RPMI8226 (cell line): Measurements from ENCODE around the gene YPEL3.
"Not testable (repeated sequence)": the region's sequence is repeated elsewhere in the genome, so short reads cannot be mapped to it uniquely, and the experiment has no call there.

Experiments used
- DNase-seq: peaks from one replicate; pipeline ENCODE4 v3.0.0-alpha.2; 2015

Gene YPEL3

GRCh38 chr16:30116291-30117207, 20.5 kb upstream of the YPEL3 start:
- no peak for DNase-seq

GRCh38 chr16:30115238-30115637, 19.2 kb upstream of the YPEL3 start:
- DNase-seq, result peak; percentile 99

- DNase-seq, result not testable (repeated sequence)
These were observed 18.8 kb upstream of the YPEL3 start for GRCh38 chr16:30114833-30115232.

DNA sequence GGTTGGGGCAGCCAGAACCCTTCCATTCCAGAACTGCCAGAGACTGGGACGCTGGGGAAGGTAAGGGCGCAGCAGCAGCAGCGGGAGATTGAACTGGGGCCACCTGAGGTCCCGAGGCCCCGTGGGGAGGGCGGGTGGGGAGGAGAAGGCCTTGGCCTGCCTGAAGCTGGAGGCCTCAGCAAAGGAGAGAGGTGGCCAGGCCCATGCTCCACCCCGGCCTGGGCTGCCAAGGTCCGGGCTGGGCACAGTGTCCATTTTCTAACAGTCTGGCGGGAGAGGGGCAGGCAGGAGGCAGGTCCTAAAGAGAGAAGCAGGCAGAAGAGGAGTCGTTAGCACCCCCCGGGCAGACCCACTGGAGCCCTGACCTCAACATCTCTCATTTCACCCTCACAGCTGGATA, 18.4 kb upstream of the YPEL3 start:
- DNase-seq, result no peak

- DNase-seq, result no peak
These were observed 17.8 kb upstream of the YPEL3 start for GRCh38 chr16:30113711-30114333.

GRCh38 chr16:30113031-30113710, 17.2 kb upstream of the YPEL3 start, which contains the start of gene GDPD3:
Gene GDPD3, minus strand, starts transcription at chr16:30113537. Its CDS starts 59 bp downstream, at chr16:30113478.
- peak; percentile 77 for DNase-seq

GRCh38 chr16:30112197-30113030, 16.4 kb upstream of the YPEL3 start:
- DNase-seq, result no peak

GRCh38 chr16:30110661-30111060, 14.6 kb upstream of the YPEL3 start:
- no peak for DNase-seq

GRCh38 chr16:30108059-30108850, 12.2 kb upstream of the YPEL3 start:
- no peak for DNase-seq

DNA sequence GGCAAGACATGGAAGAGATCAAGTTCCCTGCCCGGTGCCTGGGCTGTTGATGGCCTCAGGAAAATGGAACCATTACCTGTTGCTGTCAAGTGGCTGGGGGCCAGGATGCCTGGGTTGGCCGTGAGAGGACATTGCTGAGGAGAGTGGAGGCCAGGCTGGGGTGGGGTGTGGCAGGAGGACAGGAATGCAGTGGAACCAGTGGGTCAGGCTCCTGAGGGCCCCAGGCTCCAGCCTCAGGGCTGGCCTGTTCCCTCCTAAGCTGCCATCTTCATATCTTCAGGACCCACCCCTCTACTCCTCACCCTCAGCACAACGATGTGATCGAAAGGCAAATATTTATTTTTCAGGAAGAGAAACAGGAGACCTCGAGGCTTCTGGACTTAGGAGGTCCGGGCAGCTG, 8.5 kb upstream of the YPEL3 start:
- no peak for DNase-seq

GRCh38 chr16:30104090-30104489, 8.1 kb upstream of the YPEL3 start:
- DNase-seq, result no peak

DNA sequence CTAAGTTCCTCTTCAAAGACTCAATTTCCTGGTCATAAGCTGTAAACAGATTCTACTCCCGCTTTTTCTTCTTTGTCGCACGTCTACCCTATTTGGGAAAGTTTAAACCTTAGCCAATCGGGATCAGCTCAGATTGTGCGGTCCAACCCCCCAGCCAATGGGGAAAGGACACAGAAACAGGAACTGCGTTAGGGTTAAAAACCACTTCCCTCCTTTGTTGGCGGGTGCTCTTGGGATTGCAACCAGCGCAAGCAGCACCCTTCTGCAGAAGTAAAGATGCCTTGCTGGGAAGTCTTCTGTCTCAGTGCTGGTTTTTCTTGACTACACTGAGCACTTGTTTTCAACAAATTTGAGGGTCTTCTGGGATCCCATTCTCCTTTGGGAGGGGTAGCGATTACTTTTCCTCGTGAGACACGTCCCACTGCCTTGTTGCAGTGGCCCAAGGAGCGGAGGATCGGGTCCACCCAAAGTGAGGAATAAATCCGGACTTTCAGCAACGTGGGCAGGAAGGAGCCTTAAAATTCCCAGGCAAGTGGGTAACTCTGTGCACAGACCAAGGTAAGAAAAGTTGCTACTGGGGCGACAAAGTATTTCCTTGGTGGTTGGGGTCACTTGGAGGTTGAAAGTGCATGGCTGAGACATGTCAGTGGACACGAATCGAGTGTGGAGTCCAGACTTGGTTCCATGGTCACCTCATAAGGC, 1.0 kb upstream of the YPEL3 start:
- peak; percentile 25 for DNase-seq

GRCh38 chr16:30095166-30096078, 591 bp downstream of the YPEL3 start:
- peak; percentile 13 for DNase-seq

GRCh38 chr16:30094541-30095165, 1.4 kb downstream of the YPEL3 start:
- DNase-seq, result no peak

DNA sequence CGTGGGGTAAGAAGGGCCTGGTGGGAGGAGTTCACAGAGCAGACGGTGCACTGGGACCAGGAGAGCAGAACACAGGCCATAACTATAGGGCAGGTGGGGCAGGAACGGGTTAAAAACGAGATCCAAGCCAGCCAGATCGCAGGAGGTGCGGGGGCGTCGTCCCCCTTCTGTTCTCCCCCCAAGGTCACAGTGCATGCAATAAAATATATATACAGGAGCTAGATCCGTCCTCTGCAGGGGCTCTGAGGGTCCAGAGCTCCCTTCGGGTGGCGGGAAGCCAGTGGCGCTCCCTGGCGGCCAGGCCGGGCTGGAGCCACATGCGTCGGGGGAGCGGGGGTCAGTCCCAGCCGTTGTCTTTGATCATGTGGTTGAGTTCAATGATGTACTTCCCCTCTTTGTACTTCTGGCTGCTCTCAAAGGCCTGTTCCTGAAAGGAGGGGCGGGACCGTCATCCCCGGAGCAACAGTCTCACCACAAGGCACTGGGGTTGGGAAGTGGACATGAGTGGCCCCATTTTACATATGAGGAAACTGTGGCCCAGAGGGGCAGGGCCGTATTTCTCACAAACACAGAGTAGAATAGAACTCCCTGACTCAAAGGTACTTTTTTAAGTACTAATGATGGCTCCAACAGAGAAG, 3.5 kb downstream of the YPEL3 start:
- peak; percentile 95 for DNase-seq

- peak; percentile 98 for DNase-seq
These were observed 4.3 kb downstream of the YPEL3 start, which contains the start of gene TBX6 for GRCh38 chr16:30091474-30092372. Gene TBX6, minus strand, starts transcription at chr16:30091924. Its CDS starts 731 bp downstream, at chr16:30091193.

DNA sequence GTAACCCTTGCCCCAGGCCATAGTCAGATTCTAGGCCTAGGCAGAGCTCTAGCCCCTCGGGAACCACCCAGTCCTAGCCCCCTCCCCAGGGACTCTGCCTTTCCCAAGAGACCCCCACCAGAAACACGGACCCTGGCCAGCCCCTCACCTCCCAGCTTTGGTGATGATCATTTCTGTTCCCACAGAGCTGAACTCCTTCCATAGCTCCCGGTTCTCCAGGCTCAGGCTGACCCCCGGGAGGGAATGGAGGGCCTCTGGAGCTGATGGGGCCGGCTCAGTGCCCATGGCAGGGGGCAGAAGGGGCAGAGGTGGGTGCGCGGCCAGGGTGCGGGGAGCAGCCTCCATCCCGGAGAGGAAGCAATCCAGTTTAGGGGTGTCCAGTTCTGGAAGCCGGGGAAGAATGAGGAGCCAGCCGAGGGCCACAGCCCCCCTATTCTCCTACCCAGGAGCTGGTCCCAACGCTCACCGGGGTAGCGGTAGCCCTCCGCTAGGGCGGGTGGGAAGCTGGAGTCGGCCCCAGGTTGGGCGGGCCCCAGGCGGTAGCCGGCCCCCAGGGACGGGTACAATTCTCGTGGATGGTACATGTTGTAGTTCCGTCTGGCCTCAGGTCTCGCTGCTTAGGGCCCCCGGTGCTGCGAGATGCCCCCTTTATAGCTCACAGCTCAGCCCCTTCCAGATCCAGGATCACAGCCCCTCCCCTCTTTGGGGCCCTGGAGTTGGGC, 5.2 kb downstream of the YPEL3 start:
- DNase-seq, result no peak
